NCI-H748 treated with DMSO at 0.1 percent for 48 hours (cell line): ENCODE data around the gene BMP2.
A peak's percentile ranks its signal among the peaks of the same experiment; 100 is the strongest.

Source experiments
- DNase-seq: peaks from one replicate; lab custom pipeline; 2025; lab: John Stamatoyannopoulos, UW

The BMP2 gene

DNA sequence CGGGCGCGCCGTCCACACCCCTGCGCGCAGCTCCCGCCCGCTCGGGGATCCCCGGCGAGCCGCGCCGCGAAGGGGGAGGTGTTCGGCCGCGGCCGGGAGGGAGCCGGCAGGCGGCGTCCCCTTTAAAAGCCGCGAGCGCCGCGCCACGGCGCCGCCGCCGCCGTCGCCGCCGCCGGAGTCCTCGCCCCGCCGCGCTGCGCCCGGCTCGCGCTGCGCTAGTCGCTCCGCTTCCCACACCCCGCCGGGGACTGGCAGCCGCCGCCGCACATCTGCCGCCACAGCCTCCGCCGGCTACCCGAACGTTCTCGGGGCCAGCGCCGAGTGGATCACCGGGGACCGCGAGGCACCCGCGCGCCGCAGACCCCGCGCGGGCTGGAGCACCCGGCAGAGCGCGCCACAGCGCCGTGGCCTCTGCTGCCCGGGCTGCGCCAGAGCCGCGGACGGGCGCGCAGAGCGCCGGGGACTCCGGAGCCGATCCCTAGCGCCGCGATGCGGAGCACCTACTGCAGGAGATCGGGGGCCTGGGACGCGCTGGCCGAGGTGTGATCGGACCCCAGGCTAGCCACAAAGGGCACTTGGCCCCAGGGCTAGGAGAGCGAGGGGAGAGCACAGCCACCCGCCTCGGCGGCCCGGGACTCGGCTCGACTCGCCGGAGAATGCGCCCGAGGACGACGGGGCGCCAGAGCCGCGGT lies at the start of gene BMP2:
BMP2 (plus strand) TSS at position 151 of the 692 bp plus-strand sequence. CDS start 2,441 bp downstream, outside the sequence.
- DNase-seq = peak; percentile 56

- no peak for DNase-seq
Measured at GRCh38 chr20:6718662-6719368, 48.7 kb upstream of the BMP2 start.

DNA sequence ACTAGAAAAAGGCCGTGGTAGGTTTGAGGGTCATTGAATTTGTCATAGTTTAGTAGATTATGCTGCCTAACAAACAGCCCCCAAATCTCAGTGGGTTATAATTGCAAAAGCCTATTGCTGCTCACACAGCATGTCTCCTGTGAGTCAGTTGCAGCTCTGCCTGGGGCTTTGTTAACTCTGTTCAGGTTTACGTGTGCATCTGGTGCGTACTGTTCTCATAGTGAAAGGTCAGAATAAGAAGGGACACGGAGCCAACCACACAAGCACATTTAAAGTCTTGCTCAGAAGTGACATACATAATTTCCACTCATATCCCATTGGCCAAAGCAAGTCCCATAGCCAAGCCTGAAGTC lies 48.1 kb upstream of the BMP2 start:
- DNase-seq = no peak

DNA sequence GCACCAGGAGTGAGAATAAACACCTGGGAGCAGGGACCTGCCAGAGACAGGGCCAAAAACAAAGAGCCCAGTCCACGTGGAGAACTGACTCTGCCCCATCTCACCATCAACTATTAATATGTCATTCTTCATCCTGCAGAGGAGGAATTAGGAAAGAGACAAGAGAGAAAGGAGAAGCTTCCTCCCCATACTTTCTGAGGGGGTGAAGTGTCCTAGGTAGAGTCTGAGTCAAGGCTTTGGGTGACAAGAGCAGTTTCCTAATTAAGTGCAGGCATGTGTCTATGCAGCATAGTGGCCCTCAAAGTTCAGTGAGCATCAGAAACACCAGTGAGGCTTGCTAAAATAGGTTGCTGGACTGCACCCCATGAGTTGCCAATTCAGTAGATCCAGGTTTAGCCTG lies 40.7 kb upstream of the BMP2 start:
- no peak for DNase-seq

GRCh38 chr20:6730672-6731328 lies 36.7 kb upstream of the BMP2 start:
- DNase-seq = no peak

GRCh38 chr20:6732001-6732447 lies 35.5 kb upstream of the BMP2 start:
- no peak for DNase-seq

- DNase-seq = no peak
Measured at GRCh38 chr20:6732851-6733250, 34.6 kb upstream of the BMP2 start.

DNA sequence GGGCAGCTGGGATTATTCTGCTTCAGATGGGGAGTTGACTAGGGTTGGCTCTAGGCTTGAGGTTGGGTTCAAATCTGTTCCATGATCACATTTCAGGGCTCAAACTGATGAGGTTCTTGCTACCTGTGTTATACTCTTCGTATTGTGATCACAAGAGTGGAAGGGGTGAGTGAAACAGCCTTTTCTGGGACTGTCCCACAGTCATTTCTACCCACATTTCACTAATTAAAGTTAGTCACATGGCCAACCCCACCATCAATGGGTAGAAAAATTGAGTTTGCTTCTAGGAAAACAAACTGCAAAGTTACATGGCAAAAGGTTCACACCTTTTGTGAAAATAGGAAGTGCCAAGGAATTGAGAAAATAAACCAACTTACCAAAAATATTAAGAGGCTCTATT lies 33.5 kb upstream of the BMP2 start:
- DNase-seq = no peak

GRCh38 chr20:6735942-6736845 lies 31.3 kb upstream of the BMP2 start:
- DNase-seq = no peak

DNA sequence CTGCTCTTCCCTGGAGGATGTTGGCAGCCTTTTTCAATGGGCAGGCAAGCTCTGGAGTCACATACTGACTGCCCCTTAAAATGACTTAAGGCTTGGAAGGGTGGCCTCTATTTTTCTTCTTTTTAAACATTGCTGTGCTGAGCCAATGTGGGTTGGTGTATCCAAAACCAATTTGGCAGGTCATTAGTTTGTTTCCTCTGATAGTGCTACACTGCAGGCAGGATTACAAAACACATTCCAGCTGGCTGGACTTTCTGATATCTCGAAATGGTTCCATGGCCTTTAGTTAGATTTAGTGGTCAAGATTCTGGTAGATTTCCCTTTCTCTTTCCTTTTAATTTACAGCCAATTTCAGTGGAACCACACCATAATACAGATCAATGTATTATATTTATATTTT lies 28.1 kb upstream of the BMP2 start:
- DNase-seq = no peak

GRCh38 chr20:6740096-6740495 lies 27.4 kb upstream of the BMP2 start:
- no peak for DNase-seq

- DNase-seq = no peak
Measured at GRCh38 chr20:6744180-6744579, 23.3 kb upstream of the BMP2 start.

GRCh38 chr20:6744805-6745204 lies 22.7 kb upstream of the BMP2 start:
- no peak for DNase-seq

DNA sequence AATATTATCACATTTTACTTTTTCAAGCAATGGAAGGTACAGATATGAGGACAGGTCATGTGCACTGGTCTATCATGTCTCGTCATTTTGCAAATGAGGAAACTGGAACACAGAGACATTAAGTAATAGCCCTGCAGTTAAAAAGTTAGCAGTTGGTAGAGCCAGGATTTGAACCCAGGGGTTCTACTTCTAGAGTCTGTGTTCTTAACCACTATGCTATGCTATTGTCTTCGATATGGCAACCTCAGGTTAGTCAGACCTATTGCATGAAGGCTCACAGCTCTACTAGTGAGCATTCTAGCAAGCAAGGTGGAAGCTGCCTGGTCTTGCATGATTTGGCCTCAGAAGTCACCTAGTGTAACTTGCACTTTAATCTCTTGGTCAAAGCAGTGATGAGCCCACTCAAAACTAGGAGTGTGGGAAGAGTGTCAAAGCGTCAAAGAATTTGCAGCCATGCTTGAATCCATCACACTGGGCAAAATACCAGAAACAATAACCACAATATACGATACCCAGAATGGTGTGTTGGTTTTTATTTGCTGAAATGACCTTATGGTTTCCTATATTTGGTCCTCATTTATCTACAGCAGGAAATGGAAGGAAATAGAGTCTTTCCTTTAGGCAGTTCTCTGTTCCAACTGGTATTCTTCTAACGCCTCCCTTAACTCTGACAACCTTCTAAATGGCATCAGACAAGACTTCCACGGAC lies 20.4 kb upstream of the BMP2 start:
- no peak for DNase-seq

DNA sequence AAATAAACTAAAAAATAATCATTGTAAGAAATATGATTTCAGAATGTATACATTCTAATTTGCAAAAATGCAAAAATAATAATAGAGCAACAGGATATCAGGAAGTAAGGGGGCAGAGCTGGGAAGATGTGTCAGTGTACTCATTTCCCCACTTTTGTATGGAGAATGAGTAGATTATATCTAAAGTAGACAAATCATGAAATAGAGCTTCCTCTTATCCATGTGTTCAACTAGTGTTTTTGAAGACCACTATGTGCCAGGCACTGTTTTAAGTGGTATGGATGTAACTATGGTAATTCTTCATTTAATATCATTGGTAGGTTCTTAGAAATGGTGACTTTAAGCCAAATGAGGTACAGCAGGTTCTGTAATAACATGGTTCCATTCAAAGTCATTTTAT lies 17.0 kb upstream of the BMP2 start:
- DNase-seq = no peak

GRCh38 chr20:6756693-6757595 lies 10.5 kb upstream of the BMP2 start:
- peak; percentile 76 for DNase-seq

GRCh38 chr20:6764619-6765018 lies 2.9 kb upstream of the BMP2 start:
- no peak for DNase-seq

- peak; percentile 93 for DNase-seq
Measured at GRCh38 chr20:6765469-6766058, 1.9 kb upstream of the BMP2 start.

GRCh38 chr20:6766433-6766832 lies 1.1 kb upstream of the BMP2 start:
- no peak for DNase-seq

GRCh38 chr20:6767126-6767535 lies 355 bp upstream of the BMP2 start:
- no peak for DNase-seq
